Loucy (cell line): ENCODE results near the gene AIF1L.

Experiments used
- CTCF ChIP-seq: fragments of 200-600 bp; sonication (generic); conservative IDR thresholded peaks from 2 replicates; pipeline ENCODE4 v1.5.1; 2014; ENCODE audit warnings: mild to moderate bottlenecking, antibody characterized with exemption, low read length
- EZH2phosphoT487 ChIP-seq: fragments of 200-600 bp; IDR thresholded peaks from 2 replicates; pipeline ENCODE4 v1.6.1; 2018; ENCODE audit warnings: antibody characterized with exemption, mild to moderate bottlenecking, moderate library complexity, borderline replicate concordance

- no peak for TF ChIP-seq CTCF
- TF ChIP-seq EZH2phosphoT487, result no peak
These were observed 564 bp upstream of the AIF1L start for GRCh38 chr9:131095666-131096268.
